Tibial nerve (tissue), 4 donors: ENCODE data around the gene GNAZ. TPM values are rescaled to one million over a fixed set of nuclear protein-coding genes. Genes with fewer than 3 reads are reported as not detected.

Source experiments
- DNase-seq, 2 donors: peaks; one replicate each; pipeline ENCODE4 v3.0.0-alpha.2; 2019; ENCODE audit warnings: low spot score in 2 of 2
- H3K27ac ChIP-seq, 4 donors: fragments of 200-600 bp; sonication (generic) in 3 of 4; one replicate each; pipeline ENCODE4 v1.5.1; 2017 to 2019; ENCODE audit warnings: mild to moderate bottlenecking in 1 of 4
- H3K27me3 ChIP-seq, 2 donors: fragments of 200-600 bp; sonication (generic) in 1 of 2; one replicate each; pipeline versions ENCODE4 v1.5.1 to v1.6.0; 2017 to 2019
- H3K36me3 ChIP-seq, 3 donors: fragments of 200-600 bp; sonication (generic); one replicate each; pipeline ENCODE4 v1.5.1; 2018 to 2019
- H3K4me1 ChIP-seq, 4 donors: fragments of 200-600 bp; sonication (generic) in 3 of 4; one replicate each; pipeline ENCODE4 v1.5.1; 2017 to 2019
- H3K4me3 ChIP-seq, 4 donors: fragments of 200-600 bp; sonication (generic) in 3 of 4; one replicate each; pipeline ENCODE4 v1.5.1; 2017 to 2019; ENCODE audit warnings: mild to moderate bottlenecking in 1 of 4, moderate library complexity in 1 of 4
- H3K9me3 ChIP-seq, 4 donors: fragments of 200-600 bp; sonication (generic) in 3 of 4; one replicate each; pipeline ENCODE4 v1.5.1; 2017 to 2019
- CTCF ChIP-seq, 5 experiments: fragments of 200-600 bp in 3 of 5; fragments of 450-650 bp in 2 of 5; sonication (generic) in 3 of 5; IDR thresholded peaks; one replicate each; pipeline ENCODE4 v1.5.1; 2016 to 2019; ENCODE audit warnings: antibody characterized with exemption in 5 of 5, mild to moderate bottlenecking in 3 of 5, moderate library complexity in 2 of 5
- EP300 ChIP-seq, 2 donors: sonication (generic); formaldehyde crosslinking; IDR thresholded peaks; one replicate each; pipeline ENCODE4 v1.6.1; 2017; ENCODE audit warnings: antibody characterized with exemption in 2 of 2, mild to moderate bottlenecking in 1 of 2
- POLR2A ChIP-seq, 2 donors: fragments of 450-650 bp; IDR thresholded peaks; one replicate each; pipeline ENCODE4 v1.6.1; 2017; ENCODE audit warnings: antibody characterized with exemption in 2 of 2, mild to moderate bottlenecking in 2 of 2, moderate library complexity in 2 of 2
- WGBS, 2 donors: methylation state at CpG; one replicate each; pipeline ENCODE4 v1.1.5; 2018; 5-methylcytosine and 5-hydroxymethylcytosine counted together
- total RNA-seq, 4 donors: library from RNA; depleted of rRNA; stranded (reverse); fragments of >200 nt; gene quantifications; one replicate each; pipeline ENCODE4 v1.1.0, GENCODE V29; 2016

GNAZ gene
- total RNA-seq, 4 donors from 2014 or later = 14.1 to 20.1 (median 18.0) TPM

DNA sequence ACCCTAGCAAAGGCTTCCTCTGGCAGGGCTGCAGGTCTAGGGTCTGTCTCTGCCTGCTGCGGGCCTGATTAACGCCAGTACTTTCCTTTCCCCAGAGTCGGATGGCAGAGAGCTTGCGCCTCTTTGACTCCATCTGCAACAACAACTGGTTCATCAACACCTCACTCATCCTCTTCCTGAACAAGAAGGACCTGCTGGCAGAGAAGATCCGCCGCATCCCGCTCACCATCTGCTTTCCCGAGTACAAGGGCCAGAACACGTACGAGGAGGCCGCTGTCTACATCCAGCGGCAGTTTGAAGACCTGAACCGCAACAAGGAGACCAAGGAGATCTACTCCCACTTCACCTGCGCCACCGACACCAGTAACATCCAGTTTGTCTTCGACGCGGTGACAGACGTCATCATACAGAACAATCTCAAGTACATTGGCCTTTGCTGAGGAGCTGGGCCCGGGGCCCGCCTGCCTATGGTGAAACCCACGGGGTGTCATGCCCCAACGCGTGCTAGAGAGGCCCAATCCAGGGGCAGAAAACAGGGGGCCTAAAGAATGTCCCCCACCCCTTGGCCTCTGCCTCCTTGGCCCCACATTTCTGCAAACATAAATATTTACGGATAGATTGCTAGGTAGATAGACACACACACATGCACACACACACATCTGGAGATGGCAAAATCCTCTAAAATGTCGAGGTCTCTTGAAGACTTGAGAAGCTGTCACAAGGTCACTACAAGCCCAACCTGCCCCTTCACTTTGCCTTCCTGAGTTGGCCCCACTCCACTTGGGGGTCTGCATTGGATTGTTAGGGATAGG, 52.9 kb downstream of the GNAZ start:
- TF ChIP-seq EP300 (IDR thresholded peaks at IDR 0.05) (no peak), CTCF (IDR thresholded peaks at IDR 0.05) (no peak), POLR2A (IDR thresholded peaks at IDR 0.05) (no peak)
- Histone ChIP-seq H3K27ac (no peak overlapping the region), H3K36me3 (peaks cover 0 to 14% (median 0%) of the 10 kb centered on the region in 3 donors), H3K9me3 (no peaks in the 10 kb centered on the region), H3K27me3 (no peaks in the 10 kb centered on the region), H3K4me3 (no peak overlapping the region), H3K4me1 (peaks cover 0 to 14% (median 0%) of the 10 kb centered on the region in 4 donors)
- DNase-seq = no peak
- WGBS, 2 donors = 94 to 96% methylated on average over 26 of the region's 26 CpGs

- no peaks in the 10 kb centered on the region for H3K9me3 ChIP-seq
- no peak overlapping the region for H3K27ac ChIP-seq
- H3K4me1 ChIP-seq = peaks cover 0 to 20% (median 0%) of the 10 kb centered on the region in 4 donors
- H3K27me3 ChIP-seq = no peaks in the 10 kb centered on the region
- H3K36me3 ChIP-seq = peaks cover 0 to 14% (median 0%) of the 10 kb centered on the region in 3 donors
- no peak overlapping the region for H3K4me3 ChIP-seq
- no peak for TF ChIP-seq EP300 (IDR thresholded peaks at IDR 0.05)
- TF ChIP-seq CTCF (IDR thresholded peaks at IDR 0.05) = no peak
- no peak for TF ChIP-seq POLR2A (IDR thresholded peaks at IDR 0.05)
- DNase-seq = no peak
- 77 to 81% methylated on average over 7 to 9 of the region's 9 CpGs for WGBS, 2 donors
Measured at GRCh38 chr22:23123804-23124254, 53.5 kb downstream of the GNAZ start.

- DNase-seq = no peak
- Histone ChIP-seq H3K9me3 (no peaks in the 10 kb centered on the region), H3K36me3 (peaks cover 0 to 14% (median 0%) of the 10 kb centered on the region in 3 donors), H3K27me3 (no peaks in the 10 kb centered on the region), H3K4me3 (no peak overlapping the region), H3K27ac (peak overlapping the region in 1 of 4 donors; percentile 56), H3K4me1 (peaks cover 0 to 20% (median 0%) of the 10 kb centered on the region in 4 donors)
- 56 to 65% methylated on average over 19 of the region's 19 CpGs for WGBS, 2 donors
- TF ChIP-seq EP300 (IDR thresholded peaks at IDR 0.05) (no peak), POLR2A (IDR thresholded peaks at IDR 0.05) (no peak), CTCF (IDR thresholded peaks at IDR 0.05) (no peak)
Measured at GRCh38 chr22:23124611-23125511, 54.5 kb downstream of the GNAZ start.

- no peaks in the 10 kb centered on the region for H3K27me3 ChIP-seq
- H3K4me3 ChIP-seq = no peak overlapping the region
- TF ChIP-seq EP300 (IDR thresholded peaks at IDR 0.05) (no peak), POLR2A (IDR thresholded peaks at IDR 0.05) (no peak), CTCF (IDR thresholded peaks at IDR 0.05) (no peak)
- H3K9me3 ChIP-seq = no peaks in the 10 kb centered on the region
- no peak overlapping the region for H3K27ac ChIP-seq
- DNase-seq = no peak
- peaks cover 0 to 14% (median 0%) of the 10 kb centered on the region in 3 donors for H3K36me3 ChIP-seq
- peaks cover 0 to 20% (median 0%) of the 10 kb centered on the region in 4 donors for H3K4me1 ChIP-seq
- 89% methylated on average over 18 of the region's 18 CpGs for WGBS, 2 donors
Measured at GRCh38 chr22:23125512-23126103, 55.3 kb downstream of the GNAZ start.
